ENCODE measurements around the gene RLN3.

The RLN3 gene, protein sequence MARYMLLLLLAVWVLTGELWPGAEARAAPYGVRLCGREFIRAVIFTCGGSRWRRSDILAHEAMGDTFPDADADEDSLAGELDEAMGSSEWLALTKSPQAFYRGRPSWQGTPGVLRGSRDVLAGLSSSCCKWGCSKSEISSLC

DNA sequence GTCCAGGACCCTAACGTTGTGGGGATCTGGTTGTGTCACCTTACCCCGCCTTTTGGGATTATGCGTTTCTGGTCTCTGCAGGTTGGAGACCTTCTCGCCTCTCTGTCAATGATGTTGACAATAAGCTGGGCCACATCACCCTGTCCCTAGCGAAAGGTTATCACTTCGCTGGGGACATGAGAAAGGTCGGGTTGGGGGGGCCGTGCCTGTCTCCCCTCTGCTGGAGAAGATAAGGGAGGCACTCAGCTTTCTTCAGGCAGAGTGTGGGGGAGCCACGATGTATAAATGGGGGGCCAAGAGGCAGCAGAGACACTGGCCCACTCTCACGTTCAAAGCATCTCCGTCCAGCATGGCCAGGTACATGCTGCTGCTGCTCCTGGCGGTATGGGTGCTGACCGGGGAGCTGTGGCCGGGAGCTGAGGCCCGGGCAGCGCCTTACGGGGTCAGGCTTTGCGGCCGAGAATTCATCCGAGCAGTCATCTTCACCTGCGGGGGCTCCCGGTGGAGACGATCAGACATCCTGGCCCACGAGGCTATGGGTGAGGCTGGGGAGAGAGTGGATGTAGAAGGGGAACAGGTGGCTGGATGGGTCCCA, at the start of gene RLN3:
Gene RLN3, plus strand, starts transcription at position 293 of the 595 bp plus-strand sequence. Its CDS starts 57 bp downstream, at position 350.
- Histone ChIP-seq H3K27me3 (replicated peaks; ENCODE audit: control insufficient read depth, insufficient read depth, low read length) (peaks cover 27% of the 10 kb centered on the region), H3K9me3 (ENCODE audit: control insufficient read depth, low read length) (no peaks in the 10 kb centered on the region), H3K4me3 (ENCODE audit: low read length) (no peak within 1 kb of the TSS), H3K4me1 (ENCODE audit: control insufficient read depth, insufficient read depth, low read length) (peaks cover 7% of the 10 kb centered on the region), H3K9ac (ENCODE audit: low read length) (no peak within 1 kb of the TSS), H3K36me3 (ENCODE audit: control insufficient read depth, insufficient read depth, low read length, severe bottlenecking) (no peaks in the 10 kb centered on the region)
- no peak for DNase-seq (ENCODE audit: low read depth)

DNA sequence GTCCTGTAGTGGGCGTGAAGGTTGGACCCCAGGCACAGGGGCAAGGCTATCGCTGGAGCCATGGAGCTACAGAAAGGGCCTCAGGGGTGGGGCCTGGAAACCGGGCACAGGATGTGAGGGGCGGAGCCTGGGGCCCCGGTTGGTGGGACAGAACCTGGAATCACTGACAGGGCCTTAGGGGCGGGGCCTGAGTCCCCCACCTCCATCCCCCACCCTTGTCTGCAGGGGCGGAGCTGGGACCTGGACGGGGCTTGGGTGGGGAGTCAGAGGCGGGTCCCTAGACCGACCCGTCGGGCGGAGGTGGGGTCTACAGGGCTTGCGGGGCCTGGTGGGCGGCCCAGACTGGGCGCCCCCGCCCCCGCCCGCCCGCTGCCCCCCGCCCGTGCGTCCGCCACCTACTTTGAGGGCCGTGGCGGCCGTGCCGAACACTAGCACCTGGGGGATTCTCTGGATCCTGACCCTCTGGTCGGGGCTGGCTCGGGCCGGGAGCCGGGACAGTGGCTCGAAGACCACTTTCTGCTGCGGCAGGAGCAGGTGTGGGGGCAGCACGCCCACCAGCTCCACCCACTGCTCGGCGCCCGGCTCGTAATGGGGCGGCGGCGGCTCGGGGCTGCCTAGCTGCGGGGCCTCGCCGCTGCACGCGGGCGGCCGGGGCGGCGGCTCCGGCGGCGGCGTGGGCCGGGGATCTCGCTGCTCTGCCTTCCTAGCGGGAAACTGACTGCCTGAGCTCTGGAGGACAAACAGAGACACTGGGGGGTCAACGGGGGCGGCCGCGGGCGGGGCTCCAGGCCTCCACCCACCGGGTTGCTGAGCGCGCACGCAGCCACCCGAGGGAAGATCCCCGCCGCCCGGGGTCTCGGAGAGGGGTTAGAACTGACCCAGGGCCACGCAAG, 49.4 kb upstream of the RLN3 start:
- Histone ChIP-seq H3K36me3 (ENCODE audit: control insufficient read depth, insufficient read depth, low read length, severe bottlenecking) (no peaks in the 10 kb centered on the region), H3K4me3 (ENCODE audit: low read length) (no peak overlapping the region), H3K9ac (ENCODE audit: low read length) (no peak overlapping the region), H3K4me1 (ENCODE audit: control insufficient read depth, insufficient read depth, low read length) (no peaks in the 10 kb centered on the region), H3K9me3 (ENCODE audit: control insufficient read depth, low read length) (no peaks in the 10 kb centered on the region), H3K27me3 (replicated peaks; ENCODE audit: control insufficient read depth, insufficient read depth, low read length) (no peaks in the 10 kb centered on the region)
- no peak for DNase-seq (ENCODE audit: low read depth)

DNA sequence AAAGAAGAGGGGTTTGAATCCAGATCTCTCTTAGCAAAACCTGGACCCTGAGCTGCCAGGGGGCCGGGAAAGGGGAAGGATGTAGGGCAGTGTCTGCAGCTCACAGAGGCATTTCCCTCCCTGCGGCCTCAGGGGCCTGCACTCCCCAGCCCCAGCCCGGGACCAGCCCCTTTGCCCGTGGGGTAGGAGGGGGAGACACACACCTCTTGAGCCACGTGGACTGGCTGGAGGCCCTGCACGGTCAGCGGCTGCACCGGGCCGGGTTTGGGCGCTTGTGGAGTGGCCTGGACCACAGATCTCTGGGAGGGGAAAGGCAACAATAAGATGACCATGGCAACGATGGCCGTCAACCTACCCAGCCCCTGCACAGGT, 48.7 kb upstream of the RLN3 start:
- Histone ChIP-seq H3K9me3 (ENCODE audit: control insufficient read depth, low read length) (no peaks in the 10 kb centered on the region), H3K9ac (ENCODE audit: low read length) (no peak overlapping the region), H3K4me3 (ENCODE audit: low read length) (no peak overlapping the region), H3K27me3 (replicated peaks; ENCODE audit: control insufficient read depth, insufficient read depth, low read length) (no peaks in the 10 kb centered on the region), H3K4me1 (ENCODE audit: control insufficient read depth, insufficient read depth, low read length) (no peaks in the 10 kb centered on the region), H3K36me3 (ENCODE audit: control insufficient read depth, insufficient read depth, low read length, severe bottlenecking) (no peaks in the 10 kb centered on the region)
- DNase-seq (ENCODE audit: low read depth): no peak

DNA sequence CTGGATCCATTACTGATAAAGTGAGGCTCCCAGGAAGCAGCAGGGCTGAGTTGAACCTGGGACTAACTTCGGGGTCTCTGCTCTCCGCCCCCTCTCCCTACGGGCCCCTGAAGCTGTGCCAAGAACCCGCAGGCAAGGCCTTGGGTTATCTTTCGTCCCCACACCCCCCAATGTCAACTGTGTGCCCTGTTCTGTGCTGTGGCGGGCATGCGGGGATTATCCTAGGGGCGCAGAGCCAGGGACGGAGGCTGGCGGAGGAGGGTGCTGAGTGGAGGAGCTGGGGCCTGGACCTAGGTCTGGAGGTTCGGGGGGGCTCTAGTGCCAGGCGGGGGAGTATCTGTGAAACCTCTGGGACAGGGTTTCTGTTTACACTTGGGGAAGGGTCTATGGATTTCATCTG, 48.3 kb upstream of the RLN3 start:
- DNase-seq (ENCODE audit: low read depth): no peak
- Histone ChIP-seq H3K27me3 (replicated peaks; ENCODE audit: control insufficient read depth, insufficient read depth, low read length) (no peaks in the 10 kb centered on the region), H3K9me3 (ENCODE audit: control insufficient read depth, low read length) (no peaks in the 10 kb centered on the region), H3K36me3 (ENCODE audit: control insufficient read depth, insufficient read depth, low read length, severe bottlenecking) (no peaks in the 10 kb centered on the region), H3K9ac (ENCODE audit: low read length) (no peak overlapping the region), H3K4me3 (ENCODE audit: low read length) (no peak overlapping the region), H3K4me1 (ENCODE audit: control insufficient read depth, insufficient read depth, low read length) (no peaks in the 10 kb centered on the region)

DNA sequence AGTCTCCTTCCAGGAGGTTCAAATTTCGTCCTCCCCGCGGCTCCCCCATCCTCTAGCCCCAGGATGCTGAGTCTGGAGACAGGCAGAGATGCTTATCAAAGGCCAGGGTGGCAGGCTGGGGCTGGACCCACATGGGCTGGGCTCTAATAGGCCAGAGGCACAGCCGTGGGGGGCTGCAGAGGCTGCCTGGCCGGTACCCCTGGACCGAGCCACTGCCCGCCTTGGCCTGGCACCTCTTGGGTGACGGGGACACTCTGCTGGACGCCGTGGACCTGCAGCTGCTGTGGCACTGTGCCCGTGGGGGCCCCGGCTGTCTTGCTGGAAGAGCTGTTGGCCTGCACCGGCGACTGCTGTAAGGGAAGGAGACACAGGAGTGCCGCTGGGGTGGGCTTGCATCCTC, 47.6 kb upstream of the RLN3 start:
- no peak for DNase-seq (ENCODE audit: low read depth)
- Histone ChIP-seq H3K9ac (ENCODE audit: low read length) (no peak overlapping the region), H3K27me3 (replicated peaks; ENCODE audit: control insufficient read depth, insufficient read depth, low read length) (no peaks in the 10 kb centered on the region), H3K9me3 (ENCODE audit: control insufficient read depth, low read length) (no peaks in the 10 kb centered on the region), H3K4me1 (ENCODE audit: control insufficient read depth, insufficient read depth, low read length) (no peaks in the 10 kb centered on the region), H3K36me3 (ENCODE audit: control insufficient read depth, insufficient read depth, low read length, severe bottlenecking) (no peaks in the 10 kb centered on the region), H3K4me3 (ENCODE audit: low read length) (no peak overlapping the region)

DNA sequence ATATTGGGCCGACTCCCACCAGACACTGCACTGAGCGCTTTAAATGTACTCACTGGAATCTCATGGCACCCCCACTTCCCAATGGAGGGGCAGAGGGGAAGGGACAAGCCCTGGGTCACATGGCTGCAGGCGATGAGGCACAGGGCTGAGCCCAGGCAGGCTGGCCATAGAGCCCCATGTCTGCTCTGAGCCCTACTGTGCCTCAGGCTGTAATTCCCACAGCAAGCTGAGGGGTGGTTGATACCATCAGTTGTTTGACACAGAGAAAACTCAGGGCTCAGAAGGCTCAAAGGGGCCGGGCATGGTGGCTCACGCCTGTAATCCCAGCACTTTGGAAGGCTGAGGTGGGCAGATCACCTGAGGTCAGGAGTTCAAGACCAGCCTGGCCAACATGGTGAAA, 46.9 kb upstream of the RLN3 start:
- DNase-seq (ENCODE audit: low read depth): no peak
- H3K27me3 ChIP-seq (replicated peaks; ENCODE audit: control insufficient read depth, insufficient read depth, low read length): no peaks in the 10 kb centered on the region
- H3K4me1 ChIP-seq (ENCODE audit: control insufficient read depth, insufficient read depth, low read length): no peaks in the 10 kb centered on the region
- H3K36me3 ChIP-seq (ENCODE audit: control insufficient read depth, insufficient read depth, low read length, severe bottlenecking): no peaks in the 10 kb centered on the region
- H3K9me3 ChIP-seq (ENCODE audit: control insufficient read depth, low read length): no peaks in the 10 kb centered on the region
- no peak overlapping the region for H3K4me3 ChIP-seq (ENCODE audit: low read length)
- H3K9ac ChIP-seq (ENCODE audit: low read length): no peak overlapping the region

DNA sequence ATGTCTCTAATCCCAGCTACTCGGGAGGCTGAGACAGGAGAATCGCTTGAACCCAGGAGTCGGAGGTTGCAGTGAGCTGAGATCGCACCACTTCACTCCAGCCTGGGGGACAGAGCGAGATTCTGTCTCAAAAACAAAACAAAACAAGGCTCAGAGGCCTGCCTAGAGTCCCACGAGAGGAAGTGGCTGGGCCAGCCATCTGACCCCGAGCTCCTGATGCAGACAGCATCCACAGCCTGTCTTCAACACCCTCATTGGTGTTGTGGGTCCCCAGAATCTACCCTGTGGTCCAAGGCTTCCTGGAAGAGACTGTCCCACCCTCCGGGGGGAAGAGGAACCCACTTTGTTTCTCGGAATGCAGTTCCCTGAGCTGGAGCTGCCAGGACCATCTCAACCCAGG, 46.5 kb upstream of the RLN3 start:
- Histone ChIP-seq H3K27me3 (replicated peaks; ENCODE audit: control insufficient read depth, insufficient read depth, low read length) (no peaks in the 10 kb centered on the region), H3K4me1 (ENCODE audit: control insufficient read depth, insufficient read depth, low read length) (no peaks in the 10 kb centered on the region), H3K36me3 (ENCODE audit: control insufficient read depth, insufficient read depth, low read length, severe bottlenecking) (no peaks in the 10 kb centered on the region), H3K9me3 (ENCODE audit: control insufficient read depth, low read length) (no peaks in the 10 kb centered on the region), H3K9ac (ENCODE audit: low read length) (no peak overlapping the region), H3K4me3 (ENCODE audit: low read length) (no peak overlapping the region)
- no peak for DNase-seq (ENCODE audit: low read depth)

DNA sequence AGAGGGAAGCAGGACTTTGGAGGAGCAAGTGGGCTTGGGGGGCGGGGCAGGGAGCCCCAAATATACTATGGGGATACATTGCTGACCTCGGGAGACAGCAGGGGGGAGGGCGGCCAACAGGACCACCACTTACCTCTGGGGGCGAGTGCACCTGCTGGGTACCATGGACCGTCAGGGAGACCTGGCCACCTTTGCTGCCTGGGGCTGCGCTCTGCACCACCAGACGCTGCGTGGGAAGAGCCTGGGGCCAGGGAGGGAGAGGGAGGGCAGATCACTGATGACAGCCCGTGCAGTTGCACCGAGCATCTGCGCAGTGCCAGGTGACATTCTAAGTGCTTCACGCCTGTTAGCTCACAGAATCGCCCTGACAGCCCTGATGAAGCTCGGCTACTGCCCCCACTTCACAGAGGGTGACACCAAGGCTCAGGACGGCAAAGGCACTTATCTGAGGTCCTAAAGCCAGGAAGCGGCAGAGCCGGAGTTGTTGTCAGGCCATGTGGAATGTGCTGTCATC, 45.9 kb upstream of the RLN3 start:
- no peak overlapping the region for H3K9ac ChIP-seq (ENCODE audit: low read length)
- H3K9me3 ChIP-seq (ENCODE audit: control insufficient read depth, low read length): no peaks in the 10 kb centered on the region
- DNase-seq (ENCODE audit: low read depth): no peak
- no peaks in the 10 kb centered on the region for H3K27me3 ChIP-seq (replicated peaks; ENCODE audit: control insufficient read depth, insufficient read depth, low read length)
- H3K4me3 ChIP-seq (ENCODE audit: low read length): no peak overlapping the region
- no peaks in the 10 kb centered on the region for H3K4me1 ChIP-seq (ENCODE audit: control insufficient read depth, insufficient read depth, low read length)
- H3K36me3 ChIP-seq (ENCODE audit: control insufficient read depth, insufficient read depth, low read length, severe bottlenecking): no peaks in the 10 kb centered on the region

DNA sequence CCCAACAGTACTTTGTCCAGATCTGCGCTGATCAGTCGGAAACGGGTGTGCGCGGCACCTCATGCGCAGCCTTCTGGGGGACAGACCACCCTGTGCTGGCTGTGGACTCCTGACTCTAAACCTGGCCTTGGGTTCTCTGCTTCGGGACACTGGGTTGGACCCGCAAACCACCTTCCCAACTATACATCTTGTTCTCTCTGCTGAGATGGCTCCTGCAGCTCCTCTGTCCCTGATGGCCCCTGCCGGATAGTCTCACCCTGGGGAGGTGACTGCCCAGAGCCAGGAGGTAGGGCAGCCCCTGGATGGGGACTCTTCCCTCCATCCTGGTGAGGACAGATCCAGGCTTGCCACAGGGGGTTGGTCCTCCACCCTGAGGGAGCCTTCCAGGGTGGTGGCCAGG, 45.2 kb upstream of the RLN3 start:
- H3K4me1 ChIP-seq (ENCODE audit: control insufficient read depth, insufficient read depth, low read length): no peaks in the 10 kb centered on the region
- H3K27me3 ChIP-seq (replicated peaks; ENCODE audit: control insufficient read depth, insufficient read depth, low read length): no peaks in the 10 kb centered on the region
- no peaks in the 10 kb centered on the region for H3K9me3 ChIP-seq (ENCODE audit: control insufficient read depth, low read length)
- H3K9ac ChIP-seq (ENCODE audit: low read length): no peak overlapping the region
- H3K4me3 ChIP-seq (ENCODE audit: low read length): no peak overlapping the region
- H3K36me3 ChIP-seq (ENCODE audit: control insufficient read depth, insufficient read depth, low read length, severe bottlenecking): no peaks in the 10 kb centered on the region
- no peak for DNase-seq (ENCODE audit: low read depth)

DNA sequence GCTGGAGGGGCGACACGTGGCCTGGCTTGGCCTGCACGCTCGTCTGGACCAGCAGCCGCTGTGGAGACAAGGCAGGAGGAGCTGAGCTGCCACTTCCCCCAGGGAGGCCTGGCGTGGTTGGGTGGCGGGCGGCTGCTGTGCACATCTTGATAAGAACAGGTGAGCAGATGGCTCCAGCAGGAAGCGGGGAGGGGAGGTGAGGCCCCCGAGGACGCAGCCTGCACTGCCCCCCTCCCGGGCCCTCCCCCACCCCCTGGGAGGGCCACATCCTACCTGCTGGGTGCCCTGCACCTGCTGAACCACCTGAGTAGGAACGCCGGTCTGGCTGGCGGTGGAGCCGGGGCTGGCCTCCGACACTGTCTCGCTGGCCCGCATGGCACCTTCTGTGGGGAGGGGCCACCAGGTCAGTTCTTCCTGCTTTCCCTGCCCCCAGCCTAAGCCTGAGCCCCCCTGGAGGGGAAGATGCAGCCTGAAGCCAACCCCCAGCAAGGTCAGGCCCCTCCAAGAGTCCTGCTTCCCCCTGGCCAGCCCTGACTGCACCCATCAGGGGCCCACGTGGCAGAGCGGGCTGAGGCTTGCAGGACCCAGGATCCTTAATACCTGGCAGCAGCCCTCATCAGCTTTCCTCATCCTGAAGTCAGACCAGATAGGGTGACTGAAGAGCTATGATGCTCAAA, 44.6 kb upstream of the RLN3 start:
- Histone ChIP-seq H3K9me3 (ENCODE audit: control insufficient read depth, low read length) (no peaks in the 10 kb centered on the region), H3K4me1 (ENCODE audit: control insufficient read depth, insufficient read depth, low read length) (no peaks in the 10 kb centered on the region), H3K4me3 (ENCODE audit: low read length) (no peak overlapping the region), H3K27me3 (replicated peaks; ENCODE audit: control insufficient read depth, insufficient read depth, low read length) (no peaks in the 10 kb centered on the region), H3K36me3 (ENCODE audit: control insufficient read depth, insufficient read depth, low read length, severe bottlenecking) (no peaks in the 10 kb centered on the region), H3K9ac (ENCODE audit: low read length) (no peak overlapping the region)
- DNase-seq (ENCODE audit: low read depth): no peak

DNA sequence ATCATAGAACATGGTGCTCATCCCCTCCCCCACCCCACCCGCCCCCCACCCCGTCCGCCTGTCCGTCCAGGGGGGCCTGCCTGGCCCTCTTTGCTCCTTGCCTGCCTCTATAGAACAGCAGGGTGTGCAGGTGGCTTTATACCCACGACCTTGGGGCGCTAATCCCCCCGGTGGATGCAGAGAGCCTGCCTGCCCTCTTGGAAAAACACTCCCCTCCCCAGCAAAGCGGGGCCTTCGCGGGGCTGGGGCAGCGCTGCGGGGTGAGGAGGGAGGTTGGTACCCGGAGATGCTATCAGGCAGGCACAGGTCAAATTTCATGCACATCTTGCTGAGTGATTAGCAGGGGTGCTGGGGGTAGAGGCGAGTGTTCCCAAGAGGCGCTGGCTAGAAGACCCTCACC, 43.8 kb upstream of the RLN3 start:
- no peaks in the 10 kb centered on the region for H3K36me3 ChIP-seq (ENCODE audit: control insufficient read depth, insufficient read depth, low read length, severe bottlenecking)
- no peaks in the 10 kb centered on the region for H3K4me1 ChIP-seq (ENCODE audit: control insufficient read depth, insufficient read depth, low read length)
- no peaks in the 10 kb centered on the region for H3K27me3 ChIP-seq (replicated peaks; ENCODE audit: control insufficient read depth, insufficient read depth, low read length)
- H3K9me3 ChIP-seq (ENCODE audit: control insufficient read depth, low read length): no peaks in the 10 kb centered on the region
- H3K9ac ChIP-seq (ENCODE audit: low read length): no peak overlapping the region
- no peak for DNase-seq (ENCODE audit: low read depth)
- H3K4me3 ChIP-seq (ENCODE audit: low read length): no peak overlapping the region
